ENCODE measurements around the gene ABCA7.
A peak's percentile ranks its signal among the peaks of the same experiment; 100 is the strongest.

The ABCA7 gene

DNA sequence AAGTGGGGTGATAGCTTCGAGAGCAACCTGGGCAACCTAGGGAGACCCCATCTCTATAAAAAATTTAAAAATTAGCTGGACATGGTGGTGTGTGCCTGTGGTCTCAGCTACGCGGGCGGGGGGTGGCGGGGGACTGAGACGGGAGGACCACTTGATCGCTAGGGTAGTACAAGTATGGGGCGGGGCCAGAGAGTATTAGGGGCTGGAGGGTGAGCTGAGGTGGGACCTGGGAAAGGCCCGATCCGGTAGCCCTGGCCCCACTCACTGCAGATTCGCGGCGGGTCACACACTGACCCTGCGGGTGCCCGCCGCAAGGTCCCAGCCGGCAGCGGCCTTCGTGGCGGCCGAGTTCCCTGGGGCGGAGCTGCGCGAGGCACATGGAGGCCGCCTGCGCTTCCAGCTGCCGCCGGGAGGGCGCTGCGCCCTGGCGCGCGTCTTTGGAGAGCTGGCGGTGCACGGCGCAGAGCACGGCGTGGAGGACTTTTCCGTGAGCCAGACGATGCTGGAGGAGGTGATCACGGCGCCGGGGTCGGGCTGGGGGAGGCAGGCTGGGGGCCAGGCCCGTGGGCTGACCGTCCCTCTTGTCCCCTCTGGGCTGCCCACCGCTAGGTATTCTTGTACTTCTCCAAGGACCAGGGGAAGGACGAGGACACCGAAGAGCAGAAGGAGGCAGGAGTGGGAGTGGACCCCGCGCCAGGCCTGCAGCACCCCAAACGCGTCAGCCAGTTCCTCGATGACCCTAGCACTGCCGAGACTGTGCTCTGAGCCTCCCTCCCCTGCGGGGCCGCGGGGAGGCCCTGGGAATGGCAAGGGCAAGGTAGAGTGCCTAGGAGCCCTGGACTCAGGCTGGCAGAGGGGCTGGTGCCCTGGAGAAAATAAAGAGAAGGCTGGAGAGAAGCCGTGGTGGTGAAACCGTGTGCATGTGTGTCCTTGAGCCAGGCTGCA is 25.0 kb downstream of the ABCA7 start:
- H3K27me3 ChIP-seq (ENCODE audit: control insufficient read depth, insufficient read depth, low read length): peaks cover 15% of the 10 kb centered on the region
- no peak overlapping the region for H3K27ac ChIP-seq (ENCODE audit: low read depth, low read length)
- H3K9ac ChIP-seq (ENCODE audit: low read length): no peak overlapping the region
- H3K36me3 ChIP-seq (ENCODE audit: control insufficient read depth, insufficient read depth, low read length): no peaks in the 10 kb centered on the region
- no peak overlapping the region for H3K4me3 ChIP-seq (ENCODE audit: low read length)
- no peaks in the 10 kb centered on the region for H3K4me1 ChIP-seq (ENCODE audit: control insufficient read depth, insufficient read depth, low read length)

DNA sequence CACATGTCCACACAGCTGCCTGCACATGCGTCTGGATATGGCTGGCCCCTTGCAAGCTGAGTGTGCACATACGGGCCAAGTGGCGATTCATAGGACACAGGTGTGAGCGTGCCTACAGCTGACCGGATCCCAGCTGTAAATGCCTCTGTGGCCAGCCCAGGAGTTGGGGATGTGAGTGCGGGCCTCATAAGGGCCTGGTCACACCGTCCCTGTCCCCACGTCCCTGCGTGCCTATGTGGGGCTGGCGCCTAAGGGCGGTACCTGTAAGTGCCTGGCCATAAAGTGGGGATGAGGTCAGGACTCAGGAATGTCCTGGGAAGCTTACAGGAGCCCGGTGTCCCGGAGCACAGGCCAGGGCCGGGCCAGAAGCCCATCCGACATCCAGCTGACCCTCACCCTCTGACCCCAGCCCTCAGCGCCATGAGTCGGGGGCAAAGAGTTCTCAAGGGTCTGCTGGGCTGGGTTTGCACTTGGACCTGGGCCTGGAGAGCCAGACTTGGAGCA is 25.8 kb downstream of the ABCA7 start:
- Histone ChIP-seq H3K36me3 (ENCODE audit: control insufficient read depth, insufficient read depth, low read length) (no peaks in the 10 kb centered on the region), H3K27ac (ENCODE audit: low read depth, low read length) (no peak overlapping the region), H3K27me3 (ENCODE audit: control insufficient read depth, insufficient read depth, low read length) (peaks cover 15% of the 10 kb centered on the region), H3K4me3 (ENCODE audit: low read length) (no peak overlapping the region), H3K4me1 (ENCODE audit: control insufficient read depth, insufficient read depth, low read length) (no peaks in the 10 kb centered on the region), H3K9ac (ENCODE audit: low read length) (no peak overlapping the region)

DNA sequence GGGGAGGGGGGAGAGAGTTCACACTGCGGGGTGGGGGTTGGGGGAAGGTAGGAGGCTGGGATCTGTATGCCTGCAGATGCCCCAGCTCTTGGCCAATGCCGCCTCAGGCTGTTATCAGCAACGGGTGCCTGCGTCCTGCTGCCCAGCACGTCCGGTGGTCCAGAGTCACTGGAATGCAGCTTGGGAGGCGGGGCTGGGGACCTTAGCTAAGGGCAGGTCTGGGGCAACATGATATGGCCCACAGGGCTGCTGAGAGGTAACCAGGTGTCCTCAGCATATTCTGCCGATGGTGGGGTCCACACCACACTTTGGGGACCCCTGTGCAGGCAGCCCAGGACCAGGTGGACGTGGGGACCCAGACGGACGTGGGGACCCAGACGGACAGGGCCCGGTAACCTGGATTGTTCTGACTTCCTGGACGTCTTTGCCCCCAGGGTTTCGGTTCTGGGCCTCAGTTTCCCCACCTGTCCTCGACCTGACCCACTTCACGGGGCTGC is 26.4 kb downstream of the ABCA7 start:
- Histone ChIP-seq H3K27me3 (ENCODE audit: control insufficient read depth, insufficient read depth, low read length) (peaks cover 15% of the 10 kb centered on the region), H3K9ac (ENCODE audit: low read length) (no peak overlapping the region), H3K4me3 (ENCODE audit: low read length) (peak overlapping the region; percentile 55), H3K4me1 (ENCODE audit: control insufficient read depth, insufficient read depth, low read length) (no peaks in the 10 kb centered on the region), H3K36me3 (ENCODE audit: control insufficient read depth, insufficient read depth, low read length) (no peaks in the 10 kb centered on the region), H3K27ac (ENCODE audit: low read depth, low read length) (no peak overlapping the region)

DNA sequence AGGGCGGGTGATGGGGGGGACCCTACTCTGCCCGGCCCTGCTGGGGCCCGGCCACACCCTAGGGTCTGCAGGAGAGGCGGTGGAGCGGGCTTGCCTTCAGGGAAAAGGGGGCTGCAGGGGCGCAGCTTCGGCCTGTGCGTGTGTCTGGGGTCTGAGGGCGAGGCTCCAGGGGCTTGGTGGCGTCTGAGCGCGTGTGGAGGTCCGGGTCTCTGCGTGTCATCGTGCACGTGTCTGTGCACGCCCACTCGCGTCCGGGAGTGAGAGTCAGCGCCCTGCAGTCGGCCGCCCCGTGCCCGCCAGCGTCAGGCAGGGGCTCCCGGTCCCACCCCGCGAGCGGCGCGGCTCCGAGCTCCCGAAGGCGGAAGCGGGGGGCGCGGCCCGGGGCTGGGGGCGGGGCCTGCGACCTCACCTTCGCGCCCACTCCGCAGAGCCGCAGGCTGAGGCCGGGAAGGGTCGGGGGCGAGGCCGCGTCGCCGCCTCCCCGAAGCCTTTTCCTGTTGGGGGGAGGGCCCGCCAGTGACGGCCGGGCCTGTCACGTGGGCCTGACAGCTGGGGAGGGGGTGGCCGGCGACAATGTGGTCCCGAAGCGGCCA is 26.9 kb downstream of the ABCA7 start, which contains the start of gene ARHGAP45:
ARHGAP45 (plus strand) TSS at position 420 of the 593 bp plus-strand sequence. CDS start 239 bp downstream, outside the sequence.
- no peak within 1 kb of the TSS for H3K9ac ChIP-seq (ENCODE audit: low read length)
- H3K27ac ChIP-seq (ENCODE audit: low read depth, low read length): no peak within 1 kb of the TSS
- no peaks in the 10 kb centered on the region for H3K4me1 ChIP-seq (ENCODE audit: control insufficient read depth, insufficient read depth, low read length)
- peaks cover 15% of the 10 kb centered on the region for H3K27me3 ChIP-seq (ENCODE audit: control insufficient read depth, insufficient read depth, low read length)
- H3K36me3 ChIP-seq (ENCODE audit: control insufficient read depth, insufficient read depth, low read length): no peaks in the 10 kb centered on the region
- H3K4me3 ChIP-seq (ENCODE audit: low read length): peak within 1 kb of the TSS; percentile 55

DNA sequence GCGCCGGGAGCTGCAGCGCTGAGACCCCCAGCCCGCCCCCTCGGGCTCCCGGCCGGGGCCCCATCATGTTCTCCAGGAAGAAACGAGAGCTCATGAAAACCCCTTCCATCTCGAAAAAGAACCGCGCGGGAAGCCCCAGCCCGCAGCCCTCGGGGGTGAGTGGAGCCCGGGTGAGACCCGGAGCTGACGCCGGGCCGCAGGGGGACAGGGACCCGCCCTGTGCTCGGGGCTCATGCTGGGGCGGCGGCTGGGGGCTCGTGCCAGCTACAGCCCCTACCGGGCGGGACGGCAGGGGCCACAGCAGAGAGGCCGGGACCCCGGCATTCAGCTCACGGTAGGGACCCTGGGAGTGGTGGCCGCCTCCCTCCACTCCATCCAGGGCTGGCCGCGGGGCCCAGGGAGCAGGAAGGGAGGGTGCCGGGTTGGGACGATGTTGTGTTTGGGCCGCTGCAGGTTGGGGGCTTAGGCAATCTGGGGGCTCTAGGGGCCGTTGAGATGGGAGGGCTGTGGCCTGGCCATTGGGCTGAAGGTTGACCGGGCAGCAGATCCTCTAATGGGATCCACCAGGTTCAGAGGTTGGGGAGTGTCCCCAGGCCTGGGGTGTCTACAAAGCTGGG is 27.5 kb downstream of the ABCA7 start:
- Histone ChIP-seq H3K4me3 (ENCODE audit: low read length) (peak overlapping the region; percentile 54), H3K27ac (ENCODE audit: low read depth, low read length) (no peak overlapping the region), H3K9ac (ENCODE audit: low read length) (no peak overlapping the region), H3K4me1 (ENCODE audit: control insufficient read depth, insufficient read depth, low read length) (no peaks in the 10 kb centered on the region), H3K36me3 (ENCODE audit: control insufficient read depth, insufficient read depth, low read length) (no peaks in the 10 kb centered on the region), H3K27me3 (ENCODE audit: control insufficient read depth, insufficient read depth, low read length) (peaks cover 16% of the 10 kb centered on the region)

DNA sequence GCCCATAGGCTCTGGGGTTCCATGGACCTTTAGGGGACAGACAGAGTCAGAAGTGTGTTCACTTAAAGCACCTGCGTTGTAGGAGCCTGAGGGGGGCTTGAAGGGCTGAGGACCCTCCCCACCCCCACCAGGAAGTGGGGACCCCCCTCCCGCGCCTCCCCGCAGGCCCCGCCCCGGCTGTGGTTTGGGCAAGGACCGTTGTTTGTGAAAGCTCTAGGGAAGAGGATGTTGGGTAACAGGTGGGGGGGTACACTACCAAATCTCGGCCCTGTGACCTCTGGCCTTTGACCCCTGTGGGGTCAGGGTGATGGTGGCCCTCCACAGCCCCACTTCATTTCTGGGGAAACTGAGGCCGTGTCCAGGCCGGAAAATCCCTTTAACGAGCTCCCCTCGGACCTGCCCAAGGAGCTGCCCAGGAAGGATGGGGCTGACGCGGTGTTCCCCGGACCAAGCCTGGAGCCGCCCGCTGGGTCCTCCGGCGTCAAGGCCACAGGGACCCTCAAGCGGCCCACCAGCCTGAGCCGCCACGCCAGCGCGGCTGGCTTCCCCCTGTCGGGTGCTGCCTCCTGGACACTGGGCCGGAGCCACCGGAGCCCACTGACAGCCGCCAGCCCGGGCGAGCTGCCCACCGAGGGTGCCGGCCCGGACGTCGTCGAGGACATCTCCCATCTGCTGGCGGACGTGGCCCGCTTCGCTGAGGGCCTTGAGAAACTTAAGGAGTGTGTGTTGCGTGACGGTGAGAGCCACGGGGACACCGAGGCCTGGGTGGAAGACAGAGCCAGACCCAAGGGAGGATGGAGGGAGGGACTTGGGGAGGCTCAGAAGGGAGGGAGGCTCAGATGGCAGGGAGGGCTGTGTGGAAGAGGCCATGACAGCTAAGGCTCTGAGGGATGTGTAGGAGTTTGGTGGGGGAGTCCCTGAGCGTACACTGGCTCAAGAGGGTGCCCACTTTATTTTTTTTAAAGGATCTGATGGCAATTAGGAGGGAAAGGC is 28.4 kb downstream of the ABCA7 start:
- H3K36me3 ChIP-seq (ENCODE audit: control insufficient read depth, insufficient read depth, low read length): no peaks in the 10 kb centered on the region
- no peak overlapping the region for H3K27ac ChIP-seq (ENCODE audit: low read depth, low read length)
- H3K9ac ChIP-seq (ENCODE audit: low read length): no peak overlapping the region
- H3K4me1 ChIP-seq (ENCODE audit: control insufficient read depth, insufficient read depth, low read length): no peaks in the 10 kb centered on the region
- peaks cover 21% of the 10 kb centered on the region for H3K27me3 ChIP-seq (ENCODE audit: control insufficient read depth, insufficient read depth, low read length)
- H3K4me3 ChIP-seq (ENCODE audit: low read length): peak overlapping the region; percentile 54

DNA sequence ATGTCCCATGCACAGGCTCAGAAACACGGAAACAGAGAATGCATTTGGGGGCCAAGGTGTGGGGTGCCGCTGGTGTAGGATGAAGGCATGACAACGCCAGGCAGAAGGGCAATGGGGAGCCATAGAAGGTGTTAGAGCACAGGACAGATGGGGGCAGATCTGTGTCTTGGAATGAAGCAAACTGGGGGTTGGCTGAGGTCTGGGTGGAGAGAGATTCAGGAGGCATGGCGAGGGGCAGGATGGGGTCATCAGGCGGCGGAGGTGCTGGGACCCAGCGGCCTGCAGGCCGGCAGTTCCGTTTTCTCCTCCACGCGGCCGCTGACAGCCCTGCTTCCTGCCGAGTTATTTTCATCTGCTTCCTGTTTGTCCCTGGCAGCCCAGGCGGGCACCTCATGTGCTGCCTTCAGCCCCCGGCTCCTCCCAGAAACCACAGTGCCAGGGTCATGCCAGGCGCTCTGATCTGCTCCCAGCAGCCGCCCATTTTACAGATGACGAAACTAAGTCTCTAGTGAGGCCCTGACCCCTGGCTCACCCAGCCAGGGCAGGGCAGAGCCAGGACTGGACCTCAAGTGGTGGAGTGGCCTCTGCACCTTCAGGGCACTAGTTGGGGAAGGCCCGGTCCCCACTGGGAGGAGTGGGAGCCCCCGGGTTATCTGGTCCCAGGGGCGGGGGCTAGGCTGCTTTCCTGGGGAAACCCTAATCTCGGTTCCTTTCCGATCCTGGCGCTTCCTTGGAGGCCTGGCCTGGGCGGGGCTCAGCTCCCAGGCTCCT is 29.3 kb downstream of the ABCA7 start:
- Histone ChIP-seq H3K36me3 (ENCODE audit: control insufficient read depth, insufficient read depth, low read length) (no peaks in the 10 kb centered on the region), H3K4me3 (ENCODE audit: low read length) (peak overlapping the region; percentile 36), H3K4me1 (ENCODE audit: control insufficient read depth, insufficient read depth, low read length) (no peaks in the 10 kb centered on the region), H3K27me3 (ENCODE audit: control insufficient read depth, insufficient read depth, low read length) (peaks cover 26% of the 10 kb centered on the region), H3K27ac (ENCODE audit: low read depth, low read length) (no peak overlapping the region), H3K9ac (ENCODE audit: low read length) (no peak overlapping the region)

DNA sequence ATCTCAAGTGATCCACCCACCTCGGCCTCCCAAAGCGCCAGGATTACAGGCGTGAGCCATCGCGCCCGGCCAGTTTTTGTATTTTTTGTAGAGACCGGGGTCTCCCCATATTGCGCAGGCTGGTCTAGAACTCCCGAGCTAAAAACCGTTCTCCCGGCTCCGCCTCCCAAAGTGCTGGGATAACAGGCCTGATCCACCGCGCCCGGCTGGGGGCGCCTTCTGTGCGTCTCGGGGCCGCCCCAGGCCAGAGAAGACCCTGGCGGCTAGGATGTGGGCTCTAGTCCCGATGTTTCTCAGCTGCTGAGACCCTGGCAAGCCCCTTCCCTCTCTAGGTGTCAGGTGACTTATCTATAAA is 30.6 kb downstream of the ABCA7 start:
- H3K4me3 ChIP-seq (ENCODE audit: low read length): no peak overlapping the region
- H3K27me3 ChIP-seq (ENCODE audit: control insufficient read depth, insufficient read depth, low read length): peaks cover 23% of the 10 kb centered on the region
- no peak overlapping the region for H3K27ac ChIP-seq (ENCODE audit: low read depth, low read length)
- H3K36me3 ChIP-seq (ENCODE audit: control insufficient read depth, insufficient read depth, low read length): no peaks in the 10 kb centered on the region
- no peak overlapping the region for H3K9ac ChIP-seq (ENCODE audit: low read length)
- no peaks in the 10 kb centered on the region for H3K4me1 ChIP-seq (ENCODE audit: control insufficient read depth, insufficient read depth, low read length)

DNA sequence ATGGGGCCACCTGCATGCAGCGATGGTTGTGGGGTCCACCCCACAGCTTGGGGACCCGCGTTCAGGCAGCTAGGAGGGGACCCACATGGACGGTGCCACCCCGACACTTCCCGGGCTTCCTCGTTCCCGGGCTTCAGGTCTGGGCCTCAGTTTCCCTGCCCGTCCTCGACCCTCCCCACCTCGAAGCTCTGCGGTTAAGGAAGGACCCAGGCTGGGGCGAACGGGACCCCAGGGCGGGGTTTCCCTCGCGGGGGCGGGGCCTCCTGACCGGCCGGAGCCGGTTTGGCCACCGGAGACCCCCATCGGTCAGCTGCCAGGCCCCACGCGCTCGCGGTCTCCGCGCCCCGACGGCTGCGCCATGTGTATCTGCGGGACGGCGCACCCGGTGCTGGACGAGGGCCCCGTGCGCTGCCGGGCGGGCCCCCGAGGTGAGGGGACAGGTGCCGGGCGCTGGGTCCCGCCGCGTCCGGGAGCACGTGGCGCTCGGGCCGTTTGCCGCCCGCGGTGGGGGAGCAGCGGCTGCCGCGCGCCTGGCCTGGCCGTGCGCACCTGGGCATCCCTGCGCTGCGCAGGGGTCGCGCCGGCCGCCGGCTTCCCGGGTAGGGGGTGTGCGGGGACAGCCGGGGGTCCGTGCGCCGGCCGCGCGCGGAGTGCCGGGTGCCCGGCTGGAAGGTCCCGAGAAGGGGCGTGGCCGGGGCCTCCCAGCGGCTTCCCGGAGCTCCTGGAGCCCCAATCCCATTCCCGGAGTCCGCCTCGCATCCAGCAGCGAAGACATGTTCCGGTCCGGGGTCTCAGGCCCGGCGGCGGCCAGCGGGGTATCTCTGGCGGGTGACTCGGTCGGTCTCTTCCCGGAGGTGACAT is 31.3 kb downstream of the ABCA7 start:
- Histone ChIP-seq H3K4me1 (ENCODE audit: control insufficient read depth, insufficient read depth, low read length) (no peaks in the 10 kb centered on the region), H3K27me3 (ENCODE audit: control insufficient read depth, insufficient read depth, low read length) (peaks cover 23% of the 10 kb centered on the region)

DNA sequence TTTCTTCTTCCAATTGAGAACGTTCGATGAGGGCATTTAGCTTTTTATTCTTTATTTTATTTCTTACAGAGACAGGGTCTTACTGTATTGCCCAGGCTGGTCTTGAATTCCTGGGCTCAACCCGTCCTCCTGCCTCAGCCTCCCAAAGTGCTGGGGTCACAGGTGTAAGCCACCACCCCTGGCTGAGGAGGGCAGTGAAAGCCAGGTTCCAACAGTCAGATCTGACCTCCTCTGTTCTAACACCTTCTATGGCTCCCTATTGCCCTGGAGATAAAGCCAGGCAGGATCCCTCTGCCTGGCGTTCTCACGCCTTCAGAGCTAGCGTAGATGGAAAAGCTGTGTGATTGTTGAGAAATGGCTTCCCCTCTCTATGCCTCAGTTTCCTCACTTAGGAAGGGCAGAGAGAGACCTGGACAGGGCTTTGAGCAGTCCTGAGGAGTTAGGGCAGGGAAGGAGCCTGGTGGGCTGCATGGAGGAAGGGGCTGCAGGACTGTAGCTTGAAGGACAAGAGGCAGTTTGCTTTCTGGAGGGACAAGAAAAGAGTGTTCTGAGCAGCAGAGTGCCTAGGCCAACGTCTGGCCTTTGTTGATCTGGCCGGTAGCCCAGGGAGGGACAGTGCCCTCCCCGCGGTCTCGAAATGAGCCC is 32.6 kb downstream of the ABCA7 start:
- H3K27ac ChIP-seq (ENCODE audit: low read depth, low read length): no peak overlapping the region
- H3K4me1 ChIP-seq (ENCODE audit: control insufficient read depth, insufficient read depth, low read length): no peaks in the 10 kb centered on the region
- H3K27me3 ChIP-seq (ENCODE audit: control insufficient read depth, insufficient read depth, low read length): peaks cover 16% of the 10 kb centered on the region
- H3K4me3 ChIP-seq (ENCODE audit: low read length): no peak overlapping the region
- H3K36me3 ChIP-seq (ENCODE audit: control insufficient read depth, insufficient read depth, low read length): no peaks in the 10 kb centered on the region
- no peak overlapping the region for H3K9ac ChIP-seq (ENCODE audit: low read length)

More for the DNA sequence above, 31.3 kb downstream of the ABCA7 start:
- no peak overlapping the region for H3K4me3 ChIP-seq (ENCODE audit: low read length)
- no peak overlapping the region for H3K9ac ChIP-seq (ENCODE audit: low read length)
- no peaks in the 10 kb centered on the region for H3K36me3 ChIP-seq (ENCODE audit: control insufficient read depth, insufficient read depth, low read length)
- H3K27ac ChIP-seq (ENCODE audit: low read depth, low read length): no peak overlapping the region
